Epithelial cell of prostate (primary cell): Measurements from ENCODE around the gene CHKA.
"Not testable (repeated sequence)": the region's sequence is repeated elsewhere in the genome, so short reads cannot be mapped to it uniquely, and the experiment has no call there.

Experiments used
- DNase-seq: peaks from one replicate; pipeline ENCODE4 v3.0.0-alpha.2; 2011; ENCODE audit warnings: low read depth, low spot score
- H3K27ac ChIP-seq: fragments of 450-650 bp; 2 replicates; pipeline ENCODE4 v1.5.1; 2017; ENCODE audit warnings: mild to moderate bottlenecking

The CHKA gene

GRCh38 chr11:68117853-68118470 is 3.2 kb downstream of the CHKA start:
- H3K27ac ChIP-seq, result no peak overlapping the region
- DNase-seq, result no peak

GRCh38 chr11:68116974-68117373 is 4.2 kb downstream of the CHKA start:
- DNase-seq, result no peak

GRCh38 chr11:68116126-68116525 is 5.1 kb downstream of the CHKA start:
- DNase-seq, result no peak
- H3K27ac ChIP-seq, result no peak overlapping the region

More at GRCh38 chr11:68116974-68117373, 4.2 kb downstream of the CHKA start:
- H3K27ac ChIP-seq, result no peak overlapping the region

- H3K27ac ChIP-seq, result no peak overlapping the region
- no peak for DNase-seq
Observed at GRCh38 chr11:68115285-68115684, 5.9 kb downstream of the CHKA start.

GRCh38 chr11:68113986-68114385 is 7.2 kb downstream of the CHKA start:
- DNase-seq, result no peak

GRCh38 chr11:68107689-68108088 is 13.5 kb downstream of the CHKA start:
- H3K27ac ChIP-seq, result no peak overlapping the region
- no peak for DNase-seq

More at GRCh38 chr11:68113986-68114385, 7.2 kb downstream of the CHKA start:
- no peak overlapping the region for H3K27ac ChIP-seq

GRCh38 chr11:68106165-68106940 is 14.8 kb downstream of the CHKA start:
- DNase-seq, result no peak
- H3K27ac ChIP-seq, result no peak overlapping the region

GRCh38 chr11:68099474-68100405 is 21.4 kb downstream of the CHKA start:
- no peak overlapping the region for H3K27ac ChIP-seq
- DNase-seq, result no peak

GRCh38 chr11:68099057-68099456 is 22.1 kb downstream of the CHKA start:
- H3K27ac ChIP-seq, result no peak overlapping the region
- DNase-seq, result no peak

- no peak for DNase-seq
- no peak overlapping the region for H3K27ac ChIP-seq
Observed at GRCh38 chr11:68096962-68097361, 24.2 kb downstream of the CHKA start.

- no peak overlapping the region for H3K27ac ChIP-seq
- no peak for DNase-seq
Observed at GRCh38 chr11:68093565-68093964, 27.6 kb downstream of the CHKA start.

- H3K27ac ChIP-seq, DNase-seq: not testable (repeated sequence)
Observed at GRCh38 chr11:68092946-68093345, 28.2 kb downstream of the CHKA start.

- DNase-seq, result no peak
- no peak overlapping the region for H3K27ac ChIP-seq
Observed at GRCh38 chr11:68092411-68092810, 28.8 kb downstream of the CHKA start.

GRCh38 chr11:68090706-68091105 is 30.5 kb downstream of the CHKA start:
- DNase-seq, result no peak
- H3K27ac ChIP-seq, result no peak overlapping the region

GRCh38 chr11:68090287-68090686 is 30.9 kb downstream of the CHKA start:
- no peak for DNase-seq
- H3K27ac ChIP-seq, result no peak overlapping the region

- no peak for DNase-seq
- H3K27ac ChIP-seq, result no peak overlapping the region
Observed at GRCh38 chr11:68089679-68090078, 31.5 kb downstream of the CHKA start.

- H3K27ac ChIP-seq, result no peak overlapping the region
- no peak for DNase-seq
Observed at GRCh38 chr11:68083517-68083916, 37.7 kb downstream of the CHKA start.

GRCh38 chr11:68082481-68082880 is 38.7 kb downstream of the CHKA start:
- no peak overlapping the region for H3K27ac ChIP-seq

GRCh38 chr11:68081691-68082090 is 39.5 kb downstream of the CHKA start:
- DNase-seq, result peak; percentile 61
- H3K27ac ChIP-seq, result peak overlapping the region; percentile 11

More at GRCh38 chr11:68082481-68082880, 38.7 kb downstream of the CHKA start:
- no peak for DNase-seq

- H3K27ac ChIP-seq, result no peak overlapping the region
- no peak for DNase-seq
Observed at GRCh38 chr11:68080860-68081259, 40.3 kb downstream of the CHKA start.
